Neural progenitor cell (in vitro differentiated cells): ENCODE data around the gene PLEKHG4.

Experiments used
- CTCF ChIP-seq: fragments of 200-600 bp; sonication (generic); IDR thresholded peaks from 2 replicates; pipeline ENCODE4 v1.5.1; 2017; ENCODE audit warnings: antibody characterized with exemption, mild to moderate bottlenecking
- EZH2 ChIP-seq: fragments of 200-600 bp; sonication (generic); IDR thresholded peaks from 2 replicates; pipeline ENCODE4 v1.6.1; 2017; ENCODE audit warnings: antibody characterized with exemption, mild to moderate bottlenecking, moderate library complexity
- EZH2phosphoT487 ChIP-seq: fragments of 200-600 bp; sonication (generic); IDR thresholded peaks from 2 replicates; pipeline ENCODE4 v1.6.1; 2017; ENCODE audit warnings: antibody characterized with exemption

- TF ChIP-seq EZH2phosphoT487 (no peak), CTCF (no peak), EZH2 (no peak)
These were observed 38.8 kb upstream of the PLEKHG4 start for GRCh38 chr16:67240506-67240905.
